NCI-H128 (cell line): Measurements from ENCODE around the gene RANBP3.

ENCODE experiments used
- DNase-seq: peaks from one replicate; lab custom pipeline; 2025; ENCODE audit not compliant: unreplicated experiment; lab: John Stamatoyannopoulos, UW

Gene RANBP3

GRCh38 chr19:5932146-5932545 lies 45.8 kb downstream of the RANBP3 start:
- DNase-seq: no peak

- DNase-seq: no peak
Observed at GRCh38 chr19:5931251-5931650, 46.7 kb downstream of the RANBP3 start.

- DNase-seq: no peak
Observed at GRCh38 chr19:5929625-5930024, 48.3 kb downstream of the RANBP3 start.

- DNase-seq: no peak
Observed at GRCh38 chr19:5929179-5929578, 48.8 kb downstream of the RANBP3 start.

GRCh38 chr19:5927441-5927821 lies 50.5 kb downstream of the RANBP3 start:
- no peak for DNase-seq

- no peak for DNase-seq
Observed at GRCh38 chr19:5926641-5927440, 51.1 kb downstream of the RANBP3 start.

GRCh38 chr19:5925830-5926427 lies 52.0 kb downstream of the RANBP3 start:
- DNase-seq: no peak

- no peak for DNase-seq
Observed at GRCh38 chr19:5923356-5923755, 54.6 kb downstream of the RANBP3 start.

GRCh38 chr19:5922161-5922545 lies 55.8 kb downstream of the RANBP3 start:
- no peak for DNase-seq

GRCh38 chr19:5921516-5922160 lies 56.3 kb downstream of the RANBP3 start:
- no peak for DNase-seq

- DNase-seq: no peak
Observed at GRCh38 chr19:5918463-5919079, 59.4 kb downstream of the RANBP3 start.

- no peak for DNase-seq
Observed at GRCh38 chr19:5917431-5918107, 60.4 kb downstream of the RANBP3 start.

GRCh38 chr19:5916181-5916708 lies 61.7 kb downstream of the RANBP3 start:
- DNase-seq: no peak

GRCh38 chr19:5915782-5916165 lies 62.2 kb downstream of the RANBP3 start:
- DNase-seq: no peak

- DNase-seq: no peak
Observed at GRCh38 chr19:5914946-5915781, 62.8 kb downstream of the RANBP3 start.

GRCh38 chr19:5914358-5914774 lies 63.6 kb downstream of the RANBP3 start:
- DNase-seq: no peak

- DNase-seq: no peak
Observed at GRCh38 chr19:5913739-5914357, 64.1 kb downstream of the RANBP3 start, which contains the start of gene CAPS. TSS of gene CAPS (plus strand) at chr19:5914254. CDS start at chr19:5914407, 153 bp downstream.

- DNase-seq: no peak
Observed at GRCh38 chr19:5911366-5911765, 66.6 kb downstream of the RANBP3 start.

- DNase-seq: no peak
Observed at GRCh38 chr19:5910638-5910907, 67.4 kb downstream of the RANBP3 start.
